Spleen (tissue), 11 donors: ENCODE measurements around the gene CARD16. TPM values are rescaled to one million over a fixed set of nuclear protein-coding genes. Genes with fewer than 3 reads are reported as not detected.

Source experiments
- DNase-seq: peaks from one replicate; pipeline ENCODE4 v3.0.0-alpha.2; 2020
- H3K27ac ChIP-seq, 8 donors: fragments of 200-600 bp; sonication (generic) in 7 of 8; 1 replicate in 4 of 8; 2 replicates in 4 of 8; pipeline versions ENCODE4 v1.5.0 to v1.8.0; 2016 to 2021; ENCODE audit warnings: inconsistent platforms in 4 of 8, mild to moderate bottlenecking in 4 of 8, moderate library complexity in 1 of 8
- H3K27me3 ChIP-seq, 7 donors: fragments of 200-600 bp; sonication (generic) in 6 of 7; replicated peaks in 1 of 7; 1 replicate in 4 of 7; 2 replicates in 3 of 7; pipeline versions ENCODE4 v1.5.0 to v1.8.0; 2016 to 2021; ENCODE audit warnings: inconsistent platforms in 3 of 7, mild to moderate bottlenecking in 1 of 7
- H3K36me3 ChIP-seq, 6 donors: fragments of 200-600 bp; sonication (generic) in 5 of 6; 1 replicate in 4 of 6; 2 replicates in 2 of 6; pipeline versions ENCODE4 v1.5.0 to v1.8.0; 2016 to 2021; ENCODE audit warnings: inconsistent platforms in 2 of 6
- H3K4me1 ChIP-seq, 6 donors: fragments of 200-600 bp; sonication (generic) in 5 of 6; 1 replicate in 3 of 6; 2 replicates in 3 of 6; pipeline versions ENCODE4 v1.5.0 to v1.8.0; 2016 to 2021; ENCODE audit warnings: inconsistent platforms in 3 of 6
- H3K4me3 ChIP-seq, 8 donors: fragments of 200-600 bp; sonication (generic) in 7 of 8; 1 replicate in 4 of 8; 2 replicates in 4 of 8; pipeline versions ENCODE4 v1.5.0 to v1.8.0; 2016 to 2021; ENCODE audit warnings: inconsistent platforms in 4 of 8, mild to moderate bottlenecking in 4 of 8, moderate library complexity in 2 of 8
- H3K9me3 ChIP-seq, 8 donors: fragments of 200-600 bp; sonication (generic) in 7 of 8; 1 replicate in 4 of 8; 2 replicates in 4 of 8; pipeline versions ENCODE4 v1.5.0 to v1.8.0; 2016 to 2021; ENCODE audit warnings: inconsistent platforms in 4 of 8
- POLR2A ChIP-seq, 3 donors: fragments of 450-650 bp; IDR thresholded peaks; one replicate each; pipeline ENCODE4 v1.5.1; 2017; ENCODE audit warnings: antibody characterized with exemption in 3 of 3, mild to moderate bottlenecking in 1 of 3
- POLR2AphosphoS5 ChIP-seq, 3 donors: sonication (generic); formaldehyde crosslinking; IDR thresholded peaks; one replicate each; pipeline ENCODE4 v1.5.1; 2017; ENCODE audit warnings: antibody characterized with exemption in 3 of 3
- WGBS, 5 donors: extraction: QIAGEN DNeasy Blood & Tissue Kit in 3 of 5; methylation state at CpG; one replicate each; pipeline versions ENCODE4 v1.1.5 to v1.1.7; 2013 to 2018; 5-methylcytosine and 5-hydroxymethylcytosine counted together
- intact Hi-C: fragments of 100-400 bp; cut with DNase I; formaldehyde crosslinking; loops from one replicate; pipeline ENCODE4 v1.15.0; 2023; ENCODE audit warnings: low total_unique reads
- polyA plus RNA-seq, 3 donors: library from polyadenylated mRNA; stranded (reverse); fragments of 200-250 nt; gene quantifications; one replicate each; pipeline ENCODE4 v1.2.1, GENCODE V29; 2013
- total RNA-seq, 7 donors: library from RNA; depleted of rRNA in 3 of 7; stranded (reverse); fragments of >200 nt in 3 of 7; fragmentation: NEBNext Ultra II Directional in 4 of 7; extraction: Animal tissue kit (Norgen Biotek cat#: 25700) in 4 of 7; gene quantifications; one replicate each; pipeline versions ENCODE4 v1.1.0 to v1.2.1, GENCODE V29; 2016 to 2021
- TF ChIP-seq, protein P1 (sequence below), 11 experiments: fragments of 200-600 bp in 7 of 11; fragments of 450-650 bp in 4 of 11; sonication (generic) in 4 of 11; IDR thresholded peaks in 8 of 11; conservative IDR thresholded peaks in 3 of 11; 1 replicate in 7 of 11; 2 replicates in 4 of 11; pipeline versions ENCODE4 v1.4.0 to v1.8.0; 2016 to 2021; ENCODE audit warnings: antibody characterized with exemption in 11 of 11, inconsistent platforms in 4 of 11, mild to moderate bottlenecking in 1 of 11
- donor health status: healthy with polysubstance abuse.
- donor health status: DM: no; HTN: no; CAD: no; lungs with moderate emphysema.
- donor health status: DM: no; HTN: no; CAD: no.
- donor health status: Bipolar disorder and iron deficiency.
- donor health status: healthy.
- donor health status: DM: no; HTN: no; CAD: no.
- donor health status: DM: yes; HTN: yes; CAD: no.

Gene CARD16
- total and polyA plus RNA-seq, 10 donors = 78.8 to 189 (median 112) TPM

DNA sequence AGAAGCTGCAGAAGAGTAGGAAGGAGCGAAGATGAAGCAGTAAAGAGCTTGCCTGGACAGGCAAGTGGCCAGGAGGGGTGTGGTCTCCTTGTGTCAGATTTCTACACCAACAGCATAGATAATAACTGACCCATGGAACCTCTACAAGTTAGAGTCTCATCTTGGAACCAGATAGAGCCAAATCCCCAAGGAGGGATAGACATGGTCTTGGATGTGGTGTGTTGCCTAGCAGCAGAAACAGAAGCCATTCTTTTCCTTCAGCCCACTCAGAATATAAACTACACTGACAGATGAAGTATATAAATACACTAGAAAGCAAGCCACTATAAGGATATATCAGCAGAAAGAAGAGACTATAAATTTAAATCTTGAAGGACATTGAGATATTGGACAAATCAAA lies 4.3 kb upstream of the CARD16 start:
- TF ChIP-seq POLR2A (IDR thresholded peaks at IDR 0.05) = no peak
- TF ChIP-seq POLR2AphosphoS5 (IDR thresholded peaks at IDR 0.05) = no peak
- TF ChIP-seq, protein P1, sequence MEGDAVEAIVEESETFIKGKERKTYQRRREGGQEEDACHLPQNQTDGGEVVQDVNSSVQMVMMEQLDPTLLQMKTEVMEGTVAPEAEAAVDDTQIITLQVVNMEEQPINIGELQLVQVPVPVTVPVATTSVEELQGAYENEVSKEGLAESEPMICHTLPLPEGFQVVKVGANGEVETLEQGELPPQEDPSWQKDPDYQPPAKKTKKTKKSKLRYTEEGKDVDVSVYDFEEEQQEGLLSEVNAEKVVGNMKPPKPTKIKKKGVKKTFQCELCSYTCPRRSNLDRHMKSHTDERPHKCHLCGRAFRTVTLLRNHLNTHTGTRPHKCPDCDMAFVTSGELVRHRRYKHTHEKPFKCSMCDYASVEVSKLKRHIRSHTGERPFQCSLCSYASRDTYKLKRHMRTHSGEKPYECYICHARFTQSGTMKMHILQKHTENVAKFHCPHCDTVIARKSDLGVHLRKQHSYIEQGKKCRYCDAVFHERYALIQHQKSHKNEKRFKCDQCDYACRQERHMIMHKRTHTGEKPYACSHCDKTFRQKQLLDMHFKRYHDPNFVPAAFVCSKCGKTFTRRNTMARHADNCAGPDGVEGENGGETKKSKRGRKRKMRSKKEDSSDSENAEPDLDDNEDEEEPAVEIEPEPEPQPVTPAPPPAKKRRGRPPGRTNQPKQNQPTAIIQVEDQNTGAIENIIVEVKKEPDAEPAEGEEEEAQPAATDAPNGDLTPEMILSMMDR (IDR thresholded peaks at IDR 0.05 in 8 of 11, conservative IDR thresholded peaks at IDR 0.05 in 3 of 11) = no peak
- intact Hi-C loops = no loop called here
- Histone ChIP-seq H3K4me3 (no peak overlapping the region), H3K27me3 (no peaks in the 10 kb centered on the region), H3K27ac (no peak overlapping the region), H3K36me3 (no peaks in the 10 kb centered on the region), H3K9me3 (no peaks in the 10 kb centered on the region), H3K4me1 (peaks cover 0 to 13% (median 10%) of the 10 kb centered on the region in 6 donors)
- no peak for DNase-seq
- WGBS, 5 donors = 92 to 100% (median 96%) methylated on average over 1 of the region's 1 CpG

DNA sequence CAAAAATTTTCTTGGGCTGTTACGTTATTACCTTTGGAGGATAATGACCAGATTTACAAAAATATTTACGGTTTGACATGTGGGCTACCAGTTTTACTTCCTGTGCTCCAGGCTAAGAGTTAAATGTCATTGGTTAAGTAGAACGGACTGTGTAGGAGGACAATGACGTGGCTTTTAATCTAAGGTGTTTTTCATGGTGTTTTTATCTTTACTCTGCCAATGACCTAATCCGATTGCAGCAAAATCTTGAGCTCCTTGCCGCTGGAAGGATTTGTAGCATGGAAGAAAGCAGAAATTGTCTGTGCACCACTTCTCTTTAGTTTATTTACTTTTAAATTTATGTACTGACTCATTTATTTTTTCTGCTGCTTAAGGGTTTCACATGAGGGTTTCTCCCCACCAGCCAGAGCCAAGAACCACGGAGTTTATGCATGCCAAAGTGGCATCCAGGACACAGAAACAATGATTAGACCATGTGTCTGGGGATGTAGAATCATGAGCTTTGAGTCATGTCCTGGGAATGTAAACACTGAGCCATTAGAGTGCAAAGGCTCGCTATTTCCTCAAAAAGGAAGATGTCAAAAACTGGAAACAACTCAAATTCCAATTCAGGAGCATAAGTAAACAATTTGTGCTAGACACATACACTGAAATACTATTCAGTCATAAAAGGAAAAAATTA lies 1.9 kb upstream of the CARD16 start:
- TF ChIP-seq, protein P1 (IDR thresholded peaks at IDR 0.05 in 8 of 11, conservative IDR thresholded peaks at IDR 0.05 in 3 of 11) = no peak
- no peak for TF ChIP-seq POLR2AphosphoS5 (IDR thresholded peaks at IDR 0.05)
- no peak for TF ChIP-seq POLR2A (IDR thresholded peaks at IDR 0.05)
- Histone ChIP-seq H3K27me3 (no peaks in the 10 kb centered on the region), H3K4me1 (peaks cover 7 to 37% (median 34%) of the 10 kb centered on the region in 6 donors), H3K36me3 (peaks cover 0 to 5% (median 0%) of the 10 kb centered on the region in 6 donors), H3K27ac (peak overlapping the region in 2 of 8 donors; percentile 14 to 48), H3K9me3 (no peaks in the 10 kb centered on the region), H3K4me3 (no peak overlapping the region)
- intact Hi-C loops = no loop called here
- DNase-seq = no peak
- WGBS, 5 donors = 74 to 83% (median 79%) methylated on average over 8 of the region's 8 CpGs

DNA sequence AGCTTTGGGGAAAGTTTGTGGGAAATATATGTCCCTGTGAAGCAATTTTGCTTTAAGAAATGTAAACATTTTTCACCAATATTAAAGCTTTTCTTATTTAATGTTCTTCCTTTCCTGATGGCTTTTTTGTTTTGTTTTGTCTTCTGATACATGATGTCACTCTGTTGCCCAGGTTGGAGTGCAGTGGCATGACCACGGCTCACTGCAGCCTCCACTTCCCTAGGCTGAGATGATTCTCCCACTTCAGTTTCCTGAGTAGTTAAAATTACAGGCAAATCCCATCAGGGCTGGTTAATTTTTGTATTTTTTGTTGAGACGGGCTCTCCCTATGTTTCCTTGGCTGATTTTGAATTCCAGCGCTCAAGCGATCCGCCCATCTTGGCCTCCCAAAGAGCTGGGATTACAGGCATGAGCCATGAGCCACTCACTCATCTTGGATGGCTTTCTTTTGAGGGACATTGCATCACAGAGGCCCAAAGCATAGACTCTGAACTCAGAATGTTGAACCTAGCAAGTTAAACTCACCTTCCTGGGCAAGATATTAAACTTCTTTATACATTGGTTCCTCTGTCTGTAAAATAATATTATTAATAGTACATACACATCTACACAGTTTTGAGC lies 651 bp upstream of the CARD16 start:
- WGBS, 5 donors = 79 to 88% (median 81%) methylated on average over 5 of the region's 5 CpGs
- peak overlapping the region; percentile 72 to 91 (median 85) for H3K27ac ChIP-seq
- H3K4me3 ChIP-seq = peak overlapping the region in 7 of 8 donors; percentile 37 to 72 (median 48)
- no peaks in the 10 kb centered on the region for H3K27me3 ChIP-seq
- TF ChIP-seq, protein P1 (IDR thresholded peaks at IDR 0.05 in 8 of 11, conservative IDR thresholded peaks at IDR 0.05 in 3 of 11) = no peak
- TF ChIP-seq POLR2A (IDR thresholded peaks at IDR 0.05) (no peak), POLR2AphosphoS5 (IDR thresholded peaks at IDR 0.05) (no peak)
- intact Hi-C loops = no loop called here
- H3K9me3 ChIP-seq = no peaks in the 10 kb centered on the region
- H3K4me1 ChIP-seq = peaks cover 7 to 49% (median 43%) of the 10 kb centered on the region in 6 donors
- DNase-seq = no peak
- peaks cover 0 to 18% (median 6%) of the 10 kb centered on the region in 6 donors for H3K36me3 ChIP-seq

DNA sequence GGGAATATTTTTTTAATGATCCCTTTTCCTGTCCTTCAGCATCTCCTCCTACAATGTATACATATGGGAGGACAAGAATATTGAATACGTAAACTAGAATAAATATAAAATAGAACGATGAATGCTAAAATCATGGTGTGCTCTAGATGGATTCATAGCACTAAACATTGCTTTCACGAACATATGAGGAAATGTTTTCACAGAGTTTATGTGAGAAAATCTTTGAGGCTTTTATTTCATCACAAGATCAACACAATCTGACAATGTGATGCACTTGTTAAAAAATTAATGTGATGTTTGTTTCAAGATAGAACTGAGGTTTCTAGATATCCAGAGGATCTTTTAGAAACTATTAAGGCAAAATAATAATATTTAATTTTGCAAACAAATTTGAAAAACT lies 3.0 kb downstream of the CARD16 start:
- 50 to 82% (median 72%) methylated on average over 3 of the region's 3 CpGs for WGBS, 5 donors
- Histone ChIP-seq H3K36me3 (peaks cover 0 to 49% (median 18%) of the 10 kb centered on the region in 6 donors), H3K4me3 (peak overlapping the region in 5 of 8 donors; percentile 19 to 72 (median 48)), H3K4me1 (peaks cover 7 to 56% (median 43%) of the 10 kb centered on the region in 6 donors), H3K9me3 (no peaks in the 10 kb centered on the region), H3K27ac (peak overlapping the region in 4 of 8 donors; percentile 84 to 91 (median 90)), H3K27me3 (no peaks in the 10 kb centered on the region)
- no peak for DNase-seq
- TF ChIP-seq, protein P1 (IDR thresholded peaks at IDR 0.05 in 8 of 11, conservative IDR thresholded peaks at IDR 0.05 in 3 of 11) = no peak
- TF ChIP-seq POLR2AphosphoS5 (IDR thresholded peaks at IDR 0.05) (no peak), POLR2A (IDR thresholded peaks at IDR 0.05) (no peak)
- intact Hi-C loops = no loop called here
